Measurements from ENCODE around the gene MRPL10.

The MRPL10 gene

DNA sequence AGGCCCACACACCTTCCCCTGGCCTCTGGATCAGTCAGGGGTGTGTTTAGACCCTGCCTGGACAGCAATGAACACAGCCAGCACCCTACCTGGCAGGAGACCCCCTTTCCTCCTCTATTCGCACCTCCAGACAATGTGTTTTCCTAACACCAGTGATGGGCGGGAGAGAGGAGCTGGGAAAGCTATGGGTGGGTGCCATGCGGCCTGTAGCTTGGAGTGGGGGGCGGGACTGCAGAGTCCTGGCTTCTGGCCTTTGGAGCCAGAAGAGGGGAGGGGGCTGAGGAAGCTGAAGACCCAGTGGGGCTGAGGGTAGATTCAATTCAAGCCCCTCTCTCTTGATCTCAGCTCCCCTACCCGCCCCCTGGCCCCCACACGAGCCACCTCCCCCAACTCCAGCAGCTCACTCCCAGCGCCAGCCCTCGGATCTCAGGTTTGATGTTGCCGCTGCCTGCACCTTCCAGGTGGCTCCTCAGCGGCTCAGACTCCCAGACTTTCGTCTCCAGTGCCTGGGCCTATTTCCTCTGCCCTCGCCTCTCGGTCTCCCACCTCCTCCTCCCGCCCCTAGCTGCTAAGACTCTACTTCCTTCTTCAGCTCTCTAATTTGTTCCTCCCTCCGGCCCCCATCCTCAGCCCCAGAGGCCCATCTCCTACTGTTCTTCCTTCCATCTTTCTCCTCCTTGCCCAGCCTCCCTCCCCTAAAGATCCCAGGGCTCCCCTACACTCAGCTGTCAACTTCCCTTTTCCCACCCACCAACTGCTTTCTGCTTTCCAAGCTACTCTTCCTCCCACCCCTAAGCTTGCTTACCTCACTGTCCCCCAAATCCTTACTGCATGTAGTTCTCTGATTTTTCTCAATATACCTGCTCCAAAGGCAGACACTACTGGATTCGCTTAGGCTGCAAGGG is 26.5 kb upstream of the MRPL10 start:
- no peak for DNase-seq (ENCODE audit: low spot score)

DNA sequence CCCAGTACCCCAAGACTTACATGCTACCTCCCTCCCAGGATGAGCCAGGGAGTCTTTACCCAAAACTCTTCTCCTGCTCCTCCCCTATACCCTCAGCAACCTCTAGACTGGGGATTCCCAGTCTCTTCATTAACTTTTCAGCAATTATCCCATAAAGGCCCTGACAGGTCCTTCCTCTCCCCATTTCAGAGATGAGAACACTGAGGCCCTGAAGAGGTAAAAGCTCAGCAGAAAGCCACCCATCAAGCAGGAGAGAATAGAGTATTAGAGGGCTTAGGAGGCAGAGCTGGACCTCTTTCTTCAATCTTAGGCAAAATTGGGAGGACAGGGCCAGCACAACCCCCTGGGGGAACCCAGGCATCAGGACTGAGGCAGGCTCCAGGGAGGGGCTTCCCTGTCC is 25.5 kb upstream of the MRPL10 start:
- DNase-seq (ENCODE audit: low spot score) = no peak

DNA sequence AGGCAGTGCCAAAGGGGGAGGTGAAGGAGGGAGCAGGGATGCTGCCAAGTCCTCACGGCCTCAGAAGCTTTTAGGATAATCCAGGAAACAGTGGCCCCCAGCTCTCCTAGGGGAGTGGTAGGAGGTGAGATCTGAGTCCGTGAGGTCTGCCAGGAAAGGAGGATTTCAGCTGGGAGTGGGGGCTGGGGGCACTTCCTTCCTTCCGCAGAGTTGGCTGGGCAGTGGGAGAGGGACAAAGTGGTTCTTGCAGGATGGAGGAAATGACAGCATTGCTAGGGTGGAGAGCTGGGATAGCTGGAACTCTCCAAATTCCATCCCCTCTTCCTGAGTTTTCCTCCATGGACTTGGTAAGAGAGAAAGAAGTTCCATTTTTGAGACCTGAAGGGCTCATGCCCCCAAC is 24.4 kb upstream of the MRPL10 start:
- DNase-seq (ENCODE audit: low spot score) = no peak

DNA sequence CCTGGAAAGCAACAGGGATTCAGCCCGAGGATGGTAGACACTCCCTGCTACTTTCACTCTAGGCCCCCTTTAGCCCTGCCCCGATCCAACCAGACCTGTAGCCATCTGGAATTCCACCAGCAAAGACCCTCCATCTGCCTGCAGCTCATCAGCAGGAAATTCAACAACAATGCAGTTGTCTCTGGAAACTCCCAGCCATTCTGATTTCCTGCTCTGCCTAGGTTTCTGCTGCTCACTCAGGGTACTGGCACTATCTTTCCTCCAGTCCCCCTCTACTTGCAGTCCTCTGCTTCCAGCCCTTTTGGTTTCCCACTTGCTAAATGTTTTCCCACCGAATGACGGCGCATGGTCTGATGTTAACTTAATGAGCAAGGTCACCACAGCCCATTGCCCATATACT is 22.3 kb upstream of the MRPL10 start:
- DNase-seq (ENCODE audit: low spot score) = no peak

DNA sequence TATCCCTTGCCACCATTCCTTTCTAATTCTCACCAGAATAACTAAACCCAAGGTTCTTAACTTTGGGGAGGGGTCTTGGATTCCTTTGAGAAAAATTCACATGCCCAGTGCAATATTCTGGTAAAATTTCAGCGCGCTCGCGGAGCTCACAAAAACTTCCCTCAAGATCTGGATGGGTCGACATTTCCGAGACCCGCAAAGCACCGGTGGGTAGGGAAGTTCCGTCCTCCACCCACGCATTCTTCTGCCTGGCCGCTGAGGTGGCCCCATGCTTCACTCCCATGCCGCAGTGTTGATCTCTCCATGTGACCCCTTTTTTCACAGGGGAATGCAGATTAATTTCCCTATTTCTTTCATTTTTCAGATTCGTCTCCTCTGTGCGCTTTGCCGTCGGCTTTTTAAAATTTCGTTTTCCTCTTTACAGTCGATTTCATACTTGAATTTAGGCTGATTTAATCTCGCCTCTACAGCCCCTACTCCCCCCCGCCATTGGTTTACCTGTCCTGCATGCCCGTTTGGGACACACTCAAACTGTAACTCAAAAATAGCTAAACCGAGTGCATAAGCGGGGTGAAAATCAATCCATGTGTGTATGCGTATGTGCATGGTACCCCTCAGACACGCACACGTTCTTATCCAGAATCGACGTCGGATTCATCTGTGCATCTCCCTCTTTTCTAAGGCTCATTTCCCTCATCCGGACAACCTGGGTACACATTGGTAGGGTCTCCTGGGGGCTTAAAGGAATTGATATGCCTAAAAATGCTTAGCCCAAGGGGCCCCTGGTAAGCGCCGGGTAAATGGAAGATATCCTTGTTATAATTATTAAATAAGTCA is 21.0 kb upstream of the MRPL10 start:
- DNase-seq (ENCODE audit: low spot score) = no peak

DNA sequence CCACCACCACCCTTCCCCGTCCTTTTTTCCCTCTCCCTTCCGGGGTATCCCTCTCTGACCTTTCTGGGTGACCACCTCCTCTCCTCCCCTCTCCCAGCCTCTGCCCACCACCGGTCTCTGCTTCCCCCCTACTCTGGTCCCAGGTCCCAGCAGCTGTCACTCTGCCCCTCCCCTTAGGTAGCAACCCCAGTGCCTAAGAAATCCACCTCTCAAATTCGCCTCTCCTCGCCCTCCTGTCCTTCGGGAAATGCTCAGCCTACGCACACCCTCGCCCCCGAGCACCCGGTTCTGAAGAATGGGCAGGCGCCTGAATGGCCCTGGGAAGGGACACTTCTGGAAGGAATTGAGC is 20.4 kb upstream of the MRPL10 start:
- no peak for DNase-seq (ENCODE audit: low spot score)

DNA sequence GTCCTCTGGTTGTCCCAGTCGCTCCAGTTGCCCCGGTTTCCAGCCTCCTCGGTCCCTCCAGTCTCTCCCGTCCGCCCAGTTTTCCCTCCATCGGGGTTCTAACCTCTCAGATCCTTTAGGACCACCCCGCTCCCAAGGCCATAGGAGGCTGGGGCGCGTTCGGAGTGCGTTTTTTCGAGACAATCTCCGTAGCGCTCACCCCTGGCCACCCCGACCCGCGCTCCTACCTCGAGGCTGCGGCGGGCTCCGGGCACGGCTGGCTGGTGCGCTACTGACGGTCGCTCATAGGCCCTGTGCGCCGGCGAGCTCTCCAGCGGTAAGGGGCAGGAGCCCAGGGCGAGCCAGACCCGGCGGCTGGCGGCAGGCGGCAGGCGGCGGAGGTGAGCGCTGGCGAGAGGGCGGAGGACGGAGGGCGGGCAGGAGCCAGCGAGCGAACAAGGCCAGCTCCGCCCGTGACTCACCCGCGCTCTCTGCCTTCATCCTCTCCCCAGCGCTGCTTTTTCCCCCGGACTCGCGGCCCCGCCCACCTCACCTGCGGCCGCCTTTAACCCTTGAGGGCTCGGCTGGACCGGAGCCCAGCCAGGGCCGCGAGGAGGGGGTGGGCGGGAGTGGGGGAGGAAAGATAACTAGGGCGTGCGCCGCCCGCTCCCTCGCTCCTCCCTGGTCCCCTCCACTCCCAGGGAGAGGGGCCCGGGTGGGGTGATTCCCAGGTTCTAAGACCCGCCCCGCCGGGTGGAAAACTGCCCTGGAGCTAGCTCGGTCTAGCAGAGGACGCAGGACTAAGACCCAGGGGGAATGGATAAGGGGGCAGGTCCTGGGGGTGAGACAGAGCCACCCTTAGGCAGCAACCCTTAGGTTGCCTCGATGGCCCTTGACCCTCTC is 19.6 kb upstream of the MRPL10 start, which contains the start of gene SP6:
SP6 (minus strand) TSS at position 472 of the 882 bp plus-strand sequence. CDS start 2,734 bp downstream, outside the sequence.
- DNase-seq (ENCODE audit: low spot score) = no peak

DNA sequence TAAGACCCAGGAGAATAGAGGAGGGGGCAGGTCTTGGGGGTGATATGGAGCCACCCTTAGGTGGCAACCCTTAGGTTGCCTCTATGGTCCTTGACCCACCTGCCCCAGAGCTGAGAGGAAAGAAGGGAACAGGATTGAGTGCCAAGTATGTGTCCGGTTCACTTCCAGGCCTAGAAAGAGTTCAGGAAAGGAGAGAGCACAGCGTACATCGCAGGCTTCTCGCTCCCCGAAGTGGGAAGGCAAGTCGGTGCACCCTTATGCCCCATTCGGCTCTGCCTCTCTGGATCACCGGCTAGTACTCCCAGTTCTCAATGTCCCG is 19.0 kb upstream of the MRPL10 start:
- no peak for DNase-seq (ENCODE audit: low spot score)

DNA sequence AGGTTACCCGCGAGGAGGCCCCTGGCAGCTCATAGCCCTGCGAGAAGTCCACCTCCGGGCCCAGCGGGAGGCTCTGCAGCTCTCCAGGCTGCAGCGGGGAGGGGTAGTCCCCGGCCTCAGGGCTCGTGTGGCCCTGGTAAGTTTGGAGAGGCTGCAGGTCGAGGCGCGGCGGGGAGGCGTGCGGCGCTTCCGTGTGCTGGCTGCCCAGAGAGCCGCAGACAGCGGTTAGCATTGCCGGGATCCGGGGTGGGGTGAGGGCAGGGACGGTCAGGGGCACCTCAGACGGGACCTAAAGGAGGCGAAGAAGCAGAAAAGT is 16.8 kb upstream of the MRPL10 start:
- DNase-seq (ENCODE audit: low spot score) = no peak

DNA sequence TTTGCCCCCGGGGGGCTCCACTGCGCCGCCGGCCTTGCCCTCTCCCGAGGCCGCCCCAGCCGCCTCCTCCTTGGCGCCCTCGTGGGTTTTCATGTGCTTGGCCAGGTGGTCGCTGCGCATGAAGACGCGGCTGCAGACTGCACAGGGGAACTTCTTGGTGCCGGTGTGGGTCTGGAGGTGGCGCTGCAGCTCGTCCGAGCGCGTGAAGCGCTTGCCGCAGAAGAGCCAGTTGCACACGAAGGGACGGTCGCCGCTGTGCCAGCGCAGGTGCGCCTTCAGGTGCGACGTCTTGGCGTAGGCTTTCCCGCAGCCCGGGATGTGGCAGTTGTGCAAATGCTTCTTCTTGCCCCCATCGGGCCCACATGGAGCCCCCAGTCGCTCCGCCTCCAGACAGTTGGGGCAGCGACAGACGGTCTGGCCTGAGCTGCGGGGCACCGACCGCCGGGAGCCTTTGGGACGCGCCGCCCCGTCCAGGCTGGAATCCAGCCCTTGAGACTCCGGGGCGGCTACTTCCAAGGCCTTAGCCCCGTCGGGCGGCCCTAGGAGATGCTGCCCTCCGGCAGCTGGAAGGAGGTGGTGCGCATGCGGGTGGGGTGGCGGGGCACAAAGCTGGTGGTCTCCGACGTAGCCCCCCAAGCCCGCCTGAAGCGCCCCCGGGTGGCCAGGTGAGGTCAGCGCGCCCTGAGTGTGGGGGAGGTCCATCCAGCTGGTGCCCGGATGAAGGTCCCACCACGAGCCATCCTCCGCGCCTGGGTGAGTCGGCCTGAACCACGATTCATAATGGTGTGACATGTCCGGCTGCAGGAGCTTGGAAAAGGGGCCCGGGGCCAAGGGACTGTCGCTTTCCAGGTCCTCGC is 16.2 kb upstream of the MRPL10 start:
- DNase-seq (ENCODE audit: low spot score) = no peak

DNA sequence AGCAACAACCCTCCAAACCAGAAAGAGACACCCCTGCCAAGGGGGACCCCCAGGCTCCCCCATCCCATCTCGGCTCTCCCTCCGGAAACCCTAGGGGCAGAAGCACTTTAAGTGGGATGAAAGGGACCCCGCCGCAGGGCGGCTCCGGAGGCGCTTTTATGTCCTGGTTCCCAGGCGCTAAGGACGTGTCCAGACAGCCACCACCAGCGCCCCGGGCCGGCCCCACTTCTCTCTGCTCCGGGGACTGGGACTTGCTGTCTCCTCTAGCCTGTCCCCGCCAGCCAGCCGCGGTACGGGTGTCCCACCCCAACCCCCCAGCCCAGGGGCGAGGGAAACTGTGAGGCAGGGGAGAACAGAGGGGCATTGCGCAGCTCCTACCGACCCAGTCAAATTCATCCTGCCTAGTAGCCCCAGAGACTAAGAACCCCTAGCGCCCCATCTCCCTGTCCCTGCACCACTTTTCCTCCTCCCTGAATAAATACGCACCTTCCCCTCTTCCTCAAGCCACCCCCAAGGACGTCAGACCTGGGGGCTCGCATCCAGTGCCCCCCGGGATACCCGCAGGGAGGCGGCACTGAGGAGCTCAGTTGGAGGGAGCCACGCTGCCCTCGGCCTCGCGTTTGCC is 15.5 kb upstream of the MRPL10 start:
- DNase-seq (ENCODE audit: low spot score) = no peak

DNA sequence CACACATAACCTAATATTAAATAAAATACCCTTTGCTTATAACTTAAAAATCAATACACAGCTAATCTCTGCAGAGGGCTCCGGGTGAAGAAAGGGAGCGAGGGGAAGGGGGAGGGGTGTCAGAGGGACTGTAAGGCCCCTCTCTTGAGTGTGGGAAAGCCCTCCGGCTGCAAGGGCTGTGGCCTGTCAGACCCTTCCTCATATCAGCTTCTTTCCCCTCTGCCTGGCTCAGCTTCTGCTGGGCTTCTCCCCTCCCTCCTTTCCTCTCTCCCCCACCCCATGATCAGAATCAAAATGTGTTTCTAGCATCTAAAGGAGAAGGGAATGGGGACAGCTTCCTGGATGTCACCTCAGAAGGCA is 14.4 kb upstream of the MRPL10 start:
- DNase-seq (ENCODE audit: low spot score) = no peak

DNA sequence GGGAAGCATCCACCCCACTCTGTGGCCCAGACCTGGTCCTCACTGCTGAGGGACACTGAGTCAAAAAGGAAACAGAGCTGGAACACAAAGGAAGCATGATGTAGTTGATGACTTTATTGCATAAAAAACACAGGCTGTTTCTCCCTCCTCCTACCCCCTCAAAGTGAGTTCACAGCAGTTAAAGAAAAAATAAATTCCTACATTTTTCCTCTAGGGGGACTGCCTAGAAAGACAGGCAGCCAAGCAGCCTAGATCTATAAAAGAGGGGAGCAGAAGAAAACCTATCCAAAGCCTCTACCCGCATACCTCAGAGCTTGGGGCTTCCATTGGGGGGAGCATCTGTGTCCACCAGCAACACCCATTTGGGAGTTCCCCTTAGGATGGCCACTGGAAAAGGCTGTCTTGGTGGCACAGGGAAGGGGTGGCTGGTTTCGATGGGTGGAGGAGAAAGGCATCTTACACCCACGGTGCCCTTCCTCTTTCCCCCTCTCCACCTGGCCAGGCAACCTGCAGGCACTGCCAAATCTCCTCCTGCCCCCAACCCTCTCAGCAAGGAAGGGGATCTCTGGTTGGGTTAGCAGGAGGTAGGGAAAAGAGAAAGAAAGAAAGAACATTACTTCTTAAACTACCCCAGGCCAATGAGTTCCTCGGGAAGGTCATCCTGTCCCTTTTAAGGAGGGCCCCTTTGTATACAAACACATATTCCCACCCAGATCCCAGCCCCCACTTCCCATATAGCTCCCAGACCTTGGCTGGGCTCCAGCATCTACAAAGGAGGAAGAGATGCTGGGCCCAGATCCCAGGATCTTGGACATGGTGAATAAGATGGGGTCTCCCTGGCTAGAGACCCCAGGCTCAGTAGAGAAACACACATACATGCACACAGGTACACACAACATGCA is 13.7 kb upstream of the MRPL10 start:
- DNase-seq (ENCODE audit: low spot score) = no peak

DNA sequence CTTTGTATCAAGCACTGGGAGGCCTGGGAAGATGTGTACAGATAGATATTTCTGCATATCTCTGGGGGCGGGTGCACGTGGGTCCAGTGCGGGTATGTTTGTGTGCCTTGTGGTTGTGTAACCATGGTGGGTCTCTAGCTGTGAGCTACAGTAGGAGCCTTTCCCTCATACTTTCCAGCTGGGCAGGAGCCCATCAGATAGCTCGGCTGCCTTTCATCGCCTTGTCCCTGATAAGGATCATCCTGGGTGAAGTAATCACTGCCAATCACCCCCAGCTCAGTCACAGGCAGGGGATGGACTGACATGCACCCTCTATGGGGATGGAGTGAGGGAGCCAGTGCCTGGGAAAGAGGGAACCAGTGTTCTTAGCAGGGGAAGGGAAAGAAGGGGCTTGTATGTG is 12.9 kb upstream of the MRPL10 start:
- no peak for DNase-seq (ENCODE audit: low spot score)

DNA sequence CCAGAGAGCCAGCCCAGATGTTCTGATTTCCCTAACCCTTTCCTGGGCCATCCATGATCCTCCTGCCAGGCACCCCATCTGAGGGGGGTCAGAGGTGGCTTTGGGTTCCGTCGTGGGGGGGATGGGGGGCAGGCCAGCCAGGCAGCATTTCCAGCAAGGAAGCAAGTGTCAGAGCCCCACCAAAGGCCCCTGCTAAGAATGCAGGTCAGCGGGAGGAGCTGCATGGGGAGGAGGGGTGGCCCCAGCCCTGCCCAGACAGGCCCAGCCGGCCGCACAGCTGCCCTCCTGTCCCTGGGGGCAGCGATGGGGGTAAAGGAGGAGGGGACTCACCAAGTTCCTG is 12.0 kb upstream of the MRPL10 start:
- DNase-seq (ENCODE audit: low spot score) = no peak

DNA sequence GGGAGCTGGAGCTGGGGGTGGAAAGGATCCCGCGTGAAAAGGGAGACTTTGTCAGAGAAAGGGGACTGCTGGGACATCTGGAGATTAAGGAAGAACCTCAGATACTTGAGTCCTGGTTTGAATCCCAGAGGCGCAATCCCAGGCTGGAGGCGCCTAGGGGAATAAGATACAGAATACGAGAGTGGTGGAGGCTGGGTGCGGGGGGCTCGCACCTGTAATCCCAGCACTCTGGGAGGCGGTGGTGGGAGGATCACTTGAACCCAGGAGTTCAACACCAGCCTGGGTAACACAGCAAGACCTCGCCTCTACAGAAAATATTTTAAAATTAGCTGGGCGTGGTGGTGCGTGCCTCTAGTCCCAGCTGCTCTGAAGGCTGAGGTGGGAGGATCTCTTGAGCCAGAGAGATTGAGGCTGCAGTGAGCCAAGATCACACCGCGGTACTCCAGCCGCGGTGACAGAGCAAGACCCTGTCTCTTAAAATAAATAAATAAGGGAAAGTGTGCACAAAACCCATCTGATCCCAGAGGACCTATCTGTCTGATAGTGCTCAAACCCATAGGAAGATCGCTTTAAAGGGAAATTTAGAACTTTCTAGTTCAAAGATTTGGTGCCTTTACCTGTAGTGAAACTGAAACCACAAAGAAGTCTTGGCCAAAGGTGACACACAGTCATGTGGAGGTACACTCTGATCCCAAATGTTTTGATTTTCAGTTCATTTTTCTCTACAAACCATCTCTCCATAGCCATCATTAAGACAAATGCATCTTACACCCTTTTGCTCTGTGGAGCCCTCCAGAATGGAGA is 10.3 kb upstream of the MRPL10 start:
- no peak for DNase-seq (ENCODE audit: low spot score)

DNA sequence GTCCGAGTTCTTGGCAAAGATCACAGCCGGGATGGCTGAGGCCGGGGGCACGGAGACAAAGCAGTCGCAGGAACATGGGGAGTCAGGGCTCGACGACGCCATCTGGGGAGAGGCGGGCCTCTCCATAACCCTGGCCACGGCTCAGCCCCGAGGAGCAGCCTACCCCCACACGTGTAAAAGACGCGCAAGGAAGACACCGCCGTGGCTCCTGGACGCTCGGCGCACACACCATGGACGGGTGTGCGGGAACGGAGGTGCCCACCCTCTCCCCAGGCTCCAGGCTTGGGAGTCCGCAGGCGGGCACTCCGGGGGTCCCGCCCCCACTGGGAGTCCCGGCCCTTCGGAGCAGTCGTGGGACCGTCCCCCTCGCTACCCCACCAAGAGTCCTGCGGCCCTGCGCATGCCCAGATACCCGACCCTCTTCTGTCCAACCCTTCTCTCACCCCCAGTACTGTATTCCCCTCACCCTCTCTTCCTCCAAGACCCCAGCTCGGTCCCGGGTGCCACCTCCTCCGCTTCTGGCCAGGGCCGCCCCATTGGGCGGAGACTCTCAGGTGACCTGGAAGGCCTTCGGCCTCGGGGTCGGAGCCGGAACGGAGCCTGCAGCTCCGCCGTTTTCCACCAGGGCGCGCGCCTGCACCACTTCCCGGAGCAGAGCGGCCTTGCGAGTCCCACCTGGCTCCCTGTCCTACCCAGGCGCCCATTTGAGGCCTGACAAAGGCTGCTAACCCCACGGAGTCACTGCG is 9.6 kb upstream of the MRPL10 start, which contains the start of gene SCRN2:
SCRN2 (minus strand) TSS at position 532 of the 746 bp plus-strand sequence; CDS start at position 102, 430 bp downstream.
- peak; percentile 80 for DNase-seq (ENCODE audit: low spot score)

DNA sequence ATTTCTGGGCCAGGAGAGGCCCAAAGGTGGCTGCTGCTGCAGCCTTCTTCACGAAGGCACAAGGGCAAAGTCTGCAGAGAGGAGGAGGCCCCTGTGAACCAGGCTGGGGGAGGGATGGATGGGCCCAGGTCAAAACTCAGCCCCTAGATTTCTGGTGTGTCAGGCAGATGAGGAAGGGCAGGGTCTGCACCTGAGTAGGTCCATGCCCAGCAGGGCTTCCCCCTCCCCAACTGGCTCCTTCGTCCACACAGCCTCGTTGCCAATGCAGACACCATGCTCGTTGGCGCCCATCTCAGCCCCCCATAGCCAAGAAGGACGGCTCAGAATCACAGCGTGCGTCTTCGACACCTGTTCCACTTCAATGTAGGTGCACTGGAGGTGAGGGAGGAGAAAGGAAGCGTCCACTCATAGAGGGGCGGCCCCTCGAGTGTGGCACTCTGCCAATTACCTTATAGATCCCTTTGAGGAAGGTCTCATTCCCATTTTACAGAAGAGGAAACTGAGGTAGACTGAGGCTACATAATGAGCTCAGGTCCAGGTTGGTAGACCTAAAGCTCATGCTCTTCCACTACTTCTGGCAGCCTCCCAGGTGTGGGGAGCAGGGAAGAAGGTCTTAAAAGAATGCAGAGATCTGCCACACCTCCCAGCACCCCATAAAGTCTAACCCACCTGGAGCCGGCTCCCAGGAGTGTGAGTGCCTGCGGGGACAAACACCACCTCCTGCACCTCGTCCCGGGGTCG is 8.8 kb upstream of the MRPL10 start:
- no peak for DNase-seq (ENCODE audit: low spot score)

All from hematopoietic multipotent progenitor cell treated with erythropoietin and hydrocortisone succinate and interleukin-3 and kit ligand, for 15 days (in vitro differentiated cells).